CD4-positive, alpha-beta T cell treated with Interleukin-2 at 100 ng/mL for 4 hours (primary cell): ENCODE data around the gene MYH4.

Source experiments
- DNase-seq: peaks from one replicate; pipeline ENCODE4 v3.0.0-alpha.2; 2020; ENCODE audit warnings: low spot score

Gene MYH4

DNA sequence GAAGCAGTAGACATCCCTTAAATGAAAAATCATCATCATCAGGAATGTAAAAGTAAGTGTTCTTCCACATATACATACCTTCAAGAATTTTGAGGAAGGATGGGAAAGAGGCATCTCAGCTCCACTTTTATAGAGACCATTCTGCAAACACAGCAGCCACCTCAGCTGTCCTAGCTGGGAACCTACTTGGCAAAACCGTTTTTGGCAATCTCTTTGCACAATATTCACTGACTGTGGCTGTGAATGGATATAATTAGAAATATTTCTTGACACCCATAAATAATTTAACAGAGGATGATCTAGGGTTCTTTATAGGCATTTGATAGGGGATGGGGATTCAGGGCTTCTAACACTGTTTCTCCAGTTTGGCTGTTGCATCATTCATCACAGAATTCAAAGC lies at the start of gene MYH4:
Gene MYH4, minus strand, starts transcription at position 101 of the 400 bp plus-strand sequence. CDS start 2,814 bp downstream, outside the sequence.
- no peak for DNase-seq

DNA sequence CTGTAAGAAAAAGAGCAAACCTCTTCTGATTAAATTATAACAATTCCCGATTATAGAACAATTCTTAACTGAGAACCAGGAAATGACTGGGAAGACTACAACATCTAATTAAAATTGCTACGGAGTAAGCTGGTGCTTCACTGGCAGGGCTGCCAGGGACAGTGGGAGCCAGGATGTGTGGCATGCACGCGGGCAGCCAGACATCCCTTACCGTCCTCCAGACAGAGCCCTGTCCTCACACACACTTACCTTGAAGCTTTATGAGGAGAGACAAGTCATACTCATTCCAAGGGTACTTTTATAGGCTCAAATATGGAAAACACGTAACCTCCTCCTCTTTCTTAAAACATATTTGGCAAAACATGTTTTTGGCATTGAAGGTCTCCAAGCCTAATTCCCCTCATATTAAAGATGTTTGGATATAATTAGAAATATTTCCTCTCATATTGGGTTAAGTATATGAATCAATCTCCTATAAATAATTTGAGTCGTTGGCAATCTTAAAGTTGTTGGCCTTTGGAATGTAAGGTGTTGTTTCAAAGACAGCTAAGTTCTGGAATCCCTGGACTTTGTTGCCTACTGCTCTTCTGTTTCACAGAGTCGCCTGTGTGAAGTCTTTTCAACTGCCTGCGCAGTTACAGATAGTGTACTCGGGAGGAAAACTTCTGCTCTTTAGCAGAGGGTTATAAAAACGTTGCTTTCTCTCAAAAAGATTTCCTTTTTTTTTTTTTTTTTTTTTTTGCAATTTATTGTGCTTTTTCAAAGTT lies 49.1 kb upstream of the MYH4 start, which contains the start of gene MYH1:
Gene MYH1, minus strand, starts transcription at position 272 of the 767 bp plus-strand sequence. CDS start 1,900 bp downstream, outside the sequence.
- DNase-seq: no peak

- no peak for DNase-seq
Measured at GRCh38 chr17:10516638-10517037, 47.3 kb upstream of the MYH4 start.

DNA sequence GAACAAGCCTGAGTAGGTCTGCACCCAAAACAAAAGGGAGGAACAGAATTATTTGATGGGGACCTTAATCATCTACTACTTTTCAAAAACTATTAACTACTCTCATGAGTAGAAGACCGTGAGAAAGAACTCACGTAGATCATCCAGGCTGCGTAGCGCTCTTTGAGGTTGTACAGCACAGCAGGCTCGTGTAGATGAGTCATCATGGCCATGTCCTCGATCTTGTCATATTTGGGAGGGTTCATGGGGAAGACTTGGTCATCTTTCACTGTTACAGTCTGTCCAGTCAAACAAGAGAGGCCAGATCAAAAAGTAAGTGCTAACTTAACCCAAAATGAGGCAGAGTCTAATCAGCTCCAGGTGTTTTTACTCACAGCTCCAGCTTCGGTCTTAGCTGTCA lies 46.7 kb upstream of the MYH4 start:
- DNase-seq: no peak

DNA sequence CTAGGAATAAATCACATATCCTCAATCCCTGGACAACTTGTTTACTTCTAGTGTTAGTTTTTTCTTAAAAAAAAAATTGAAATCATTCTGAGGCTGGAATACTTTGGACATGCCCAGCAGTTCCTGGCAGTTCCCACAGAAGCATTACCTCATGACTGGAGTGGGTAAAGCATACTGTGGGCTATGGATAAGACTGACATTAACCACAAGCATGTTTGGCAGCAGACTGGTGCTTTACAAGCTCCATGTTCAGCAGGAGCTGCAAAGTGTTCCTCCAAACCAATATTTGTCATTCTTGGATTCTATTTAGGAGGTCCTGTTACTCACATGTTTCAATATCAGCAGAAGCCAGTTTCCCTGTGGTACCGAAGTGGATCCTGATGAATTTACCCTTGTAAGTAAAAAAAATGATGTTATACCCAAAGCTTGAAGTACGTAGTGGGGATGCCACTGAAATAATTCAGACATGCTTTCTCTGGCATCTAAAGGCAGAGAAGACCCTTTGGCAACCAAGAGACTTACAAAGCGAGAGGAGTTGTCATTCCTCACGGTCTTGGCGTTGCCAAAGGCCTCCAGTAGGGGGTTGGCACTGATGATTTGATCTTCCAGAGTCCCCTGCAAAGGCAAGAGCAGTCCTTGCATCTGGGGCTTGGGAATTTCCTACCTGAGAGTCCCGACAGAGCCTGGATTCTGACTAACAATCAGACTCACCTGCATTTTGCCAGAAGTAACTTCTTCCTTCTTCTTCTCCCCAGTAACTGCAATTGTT lies 44.1 kb upstream of the MYH4 start:
- no peak for DNase-seq

GRCh38 chr17:10512856-10513255 lies 43.5 kb upstream of the MYH4 start:
- no peak for DNase-seq

GRCh38 chr17:10499950-10500349 lies 30.6 kb upstream of the MYH4 start:
- DNase-seq: no peak

DNA sequence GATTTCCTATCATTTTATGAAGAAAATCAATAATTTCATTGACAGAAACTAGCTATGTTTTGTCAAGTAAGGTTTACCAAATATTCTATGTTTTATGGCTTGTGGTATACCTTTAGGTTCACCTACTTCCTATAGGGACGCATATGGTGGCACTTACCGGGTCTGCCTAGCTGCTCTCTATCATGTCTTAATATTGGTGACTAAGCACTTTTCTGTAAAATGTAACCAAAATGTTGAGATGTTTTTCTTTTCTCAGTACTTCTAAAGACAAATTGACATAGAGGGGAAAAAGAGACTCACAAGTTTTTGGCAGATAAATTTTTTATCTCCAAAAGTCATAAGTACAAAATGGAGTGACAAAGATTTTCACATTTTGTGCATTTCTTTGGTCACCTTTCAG lies 22.6 kb upstream of the MYH4 start:
- no peak for DNase-seq

DNA sequence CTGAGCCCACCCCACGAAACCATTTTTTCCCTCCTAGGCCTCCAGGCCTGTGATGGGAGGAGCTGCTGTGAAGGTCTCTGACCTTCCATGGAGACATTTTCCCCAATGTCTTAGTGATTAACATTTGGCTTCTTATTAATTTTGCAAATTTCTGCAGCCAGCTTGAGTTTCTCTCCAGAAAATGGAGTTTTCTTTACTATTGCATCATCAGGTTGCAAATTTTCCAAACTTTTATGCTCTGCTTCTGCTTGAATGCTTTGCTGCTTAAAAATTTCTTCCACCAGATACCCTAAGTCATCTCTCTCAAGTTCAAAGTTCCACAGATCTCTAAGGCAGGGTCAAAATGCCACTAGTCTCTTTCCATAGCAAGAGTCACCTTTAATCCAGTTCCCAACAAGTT lies 12.9 kb upstream of the MYH4 start:
- no peak for DNase-seq

DNA sequence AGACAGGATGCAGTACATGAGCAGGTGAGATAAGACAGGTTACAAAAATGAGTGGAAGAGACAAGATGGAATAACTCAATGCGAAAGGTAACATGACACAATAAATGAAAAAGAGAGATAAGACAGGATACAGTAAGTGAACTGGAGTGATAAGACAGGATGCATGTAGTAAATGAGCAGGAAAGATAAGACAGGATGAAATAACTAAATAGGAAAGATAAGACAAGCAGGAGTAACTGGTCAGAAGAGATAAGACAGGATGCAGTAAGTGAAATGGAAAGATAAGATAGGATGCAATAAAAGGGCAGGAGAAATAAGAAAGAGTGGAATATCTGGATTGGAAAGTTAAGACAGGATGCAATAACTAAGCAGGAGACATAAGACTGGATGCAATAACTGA lies 8.3 kb upstream of the MYH4 start:
- no peak for DNase-seq

GRCh38 chr17:10474536-10474935 lies 5.2 kb upstream of the MYH4 start:
- no peak for DNase-seq

DNA sequence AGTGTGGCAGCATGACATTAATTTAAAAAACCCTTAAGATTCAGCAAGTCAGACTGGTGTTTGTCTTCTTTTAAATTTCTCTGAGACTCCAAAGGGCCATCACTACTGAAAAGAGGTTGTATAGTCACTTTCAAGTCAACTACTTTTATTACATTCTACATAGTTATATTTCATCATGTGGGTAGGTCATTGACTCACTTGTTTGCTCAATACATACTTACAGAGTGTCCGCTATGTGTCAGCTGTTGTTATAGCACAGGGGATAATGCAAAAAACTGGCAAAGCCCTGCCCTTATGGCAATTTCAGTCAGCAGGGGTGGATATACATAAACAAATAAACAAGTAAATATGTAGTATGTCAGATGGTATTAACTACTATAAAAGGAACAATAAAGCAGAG lies 2.5 kb upstream of the MYH4 start:
- no peak for DNase-seq

GRCh38 chr17:10463402-10463801 lies 6.0 kb downstream of the MYH4 start:
- no peak for DNase-seq

- no peak for DNase-seq
Measured at GRCh38 chr17:10460062-10460461, 9.3 kb downstream of the MYH4 start.

GRCh38 chr17:10458701-10459100 lies 10.7 kb downstream of the MYH4 start:
- DNase-seq: no peak

DNA sequence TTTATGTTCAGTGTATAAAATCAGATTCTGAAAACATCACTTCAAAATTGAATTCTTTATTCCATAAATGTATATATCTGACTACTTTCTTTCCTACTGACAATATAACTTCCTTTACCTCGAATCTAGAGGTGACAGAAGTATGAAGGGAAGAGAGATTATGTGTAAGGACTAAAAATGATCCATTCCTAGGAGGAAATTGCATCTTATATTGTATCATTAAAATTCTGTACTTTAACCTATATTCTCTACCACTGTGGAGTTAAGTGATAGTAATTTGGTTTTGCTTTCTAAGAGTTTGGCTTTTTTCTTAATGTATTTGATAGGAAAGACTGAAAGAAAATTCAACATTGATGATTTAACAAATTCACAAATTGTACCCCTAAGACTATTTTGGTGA lies 11.4 kb downstream of the MYH4 start:
- no peak for DNase-seq

GRCh38 chr17:10447026-10447931 lies 22.1 kb downstream of the MYH4 start:
- DNase-seq: no peak

DNA sequence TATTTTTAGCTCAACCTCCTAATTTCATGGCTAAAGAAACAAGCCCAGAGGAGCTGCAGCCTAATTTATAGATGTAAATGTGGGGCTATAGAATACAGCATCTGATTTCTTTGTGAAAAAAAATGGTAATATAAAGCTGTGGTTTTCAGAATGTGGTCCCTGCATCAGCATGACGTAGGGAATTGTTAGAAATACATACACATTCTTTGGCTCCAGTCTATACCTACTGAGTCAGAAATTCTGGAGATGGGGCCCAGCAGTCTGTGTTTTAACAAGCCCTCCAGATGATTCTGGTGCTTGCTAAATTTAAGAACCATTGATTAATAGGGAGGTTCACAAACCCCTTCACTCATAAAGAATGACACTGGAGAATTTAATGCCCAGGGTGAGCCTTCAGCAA lies 29.5 kb downstream of the MYH4 start:
- DNase-seq: no peak

GRCh38 chr17:10435096-10435495 lies 34.3 kb downstream of the MYH4 start:
- no peak for DNase-seq

DNA sequence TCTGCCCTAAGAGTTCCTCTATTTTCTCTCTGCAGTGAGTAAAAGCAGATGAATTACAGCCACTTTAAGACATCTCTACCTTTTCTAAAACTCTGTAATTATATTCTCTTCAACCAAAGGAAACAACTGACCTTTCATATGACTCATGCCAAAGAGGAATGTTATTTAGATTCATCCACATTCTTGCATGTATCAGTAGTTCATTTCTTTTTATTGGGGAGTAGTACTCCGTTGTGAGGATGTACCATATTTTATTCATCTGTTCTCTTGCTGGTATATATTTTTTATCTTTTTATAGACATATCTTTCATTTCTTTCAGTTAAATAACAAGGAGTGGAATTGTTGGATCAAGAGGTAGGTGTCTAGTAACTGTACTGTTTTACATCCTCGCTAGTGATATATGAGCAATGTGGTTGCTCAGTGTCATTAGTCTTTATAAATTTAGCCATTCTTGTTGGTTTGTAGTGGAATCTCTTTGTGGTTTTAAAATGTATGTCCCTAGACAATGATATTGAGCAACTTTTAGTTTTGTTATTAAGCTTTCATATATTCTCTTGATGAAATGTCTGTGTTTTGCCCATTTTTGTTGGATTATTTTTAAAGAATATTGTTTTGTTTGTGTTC lies 39.8 kb downstream of the MYH4 start:
- DNase-seq: no peak

DNA sequence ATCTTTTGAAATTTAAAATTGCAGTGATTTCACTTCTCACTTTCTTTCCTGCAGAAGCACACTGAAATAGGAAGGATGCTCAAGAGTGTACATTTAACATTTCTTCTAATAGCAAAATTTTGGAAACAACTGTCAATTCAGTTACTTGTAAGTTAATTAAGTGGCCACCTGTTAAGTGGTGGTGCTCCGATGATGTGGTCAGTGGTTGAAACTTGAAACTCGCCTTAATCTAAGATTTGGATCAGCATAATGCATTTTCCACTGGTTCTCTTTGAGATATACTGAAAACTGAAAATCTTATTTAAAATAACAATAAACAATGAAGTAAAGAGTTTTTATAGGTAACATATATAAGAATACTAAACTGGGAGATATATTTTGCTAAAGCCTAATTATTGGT lies 40.6 kb downstream of the MYH4 start:
- no peak for DNase-seq
